Umbilical cord (tissue), 2 donors: ENCODE results near the gene CCL15. TPM values are rescaled to one million over a fixed set of nuclear protein-coding genes. Genes with fewer than 3 reads are reported as not detected.
"Not testable (repeated sequence)": the region's sequence is repeated elsewhere in the genome, so short reads cannot be mapped to it uniquely, and the experiment has no call there.

ENCODE experiments used
- DNase-seq: peaks from one replicate; pipeline ENCODE4 v3.0.0-alpha.2; 2015; ENCODE audit warnings: low spot score
- total RNA-seq: library from RNA; depleted of rRNA; stranded (reverse); fragments of >200 nt; gene quantifications from one replicate; pipeline ENCODE4 v1.2.3, GENCODE V29; 2014; ENCODE audit warnings: low replicate concordance; ENCODE audit not compliant: insufficient read depth

CCL15 gene, protein sequence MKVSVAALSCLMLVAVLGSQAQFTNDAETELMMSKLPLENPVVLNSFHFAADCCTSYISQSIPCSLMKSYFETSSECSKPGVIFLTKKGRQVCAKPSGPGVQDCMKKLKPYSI
- total RNA-seq = not detected

DNA sequence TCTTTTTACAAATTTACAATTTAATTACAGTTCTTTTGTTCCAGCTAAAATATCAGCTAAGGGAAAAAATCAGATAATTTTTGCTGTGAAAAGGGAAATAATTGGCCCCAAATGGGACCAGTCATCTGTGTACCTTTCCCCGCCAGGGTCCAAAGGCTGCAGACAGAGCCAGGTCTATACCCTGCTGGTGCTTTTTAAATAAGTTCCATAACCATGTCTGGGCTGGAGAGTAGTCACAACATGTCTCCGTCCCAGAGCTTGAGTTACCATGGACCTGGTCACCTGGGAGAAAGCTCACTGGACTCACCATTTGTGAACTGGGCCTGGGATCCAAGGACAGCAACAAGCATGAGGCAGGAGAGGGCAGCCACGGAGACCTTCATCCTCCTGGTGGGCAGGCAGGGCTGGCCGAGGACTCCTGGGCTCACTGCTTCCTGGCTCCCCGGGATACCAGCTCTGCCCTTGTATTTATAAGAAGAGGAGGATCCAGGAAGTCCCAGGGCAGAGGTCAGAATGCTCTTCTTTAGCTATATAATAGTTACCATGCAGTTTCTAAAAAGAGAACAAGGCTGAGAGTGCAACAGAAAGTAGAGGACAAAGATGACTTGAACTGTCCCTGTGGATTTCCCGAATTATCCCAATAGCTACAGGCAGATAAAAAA is at the start of gene CCL15:
CCL15 (minus strand) TSS at position 444 of the 662 bp plus-strand sequence; CDS start at position 383, 61 bp downstream.
- DNase-seq = no peak

DNA sequence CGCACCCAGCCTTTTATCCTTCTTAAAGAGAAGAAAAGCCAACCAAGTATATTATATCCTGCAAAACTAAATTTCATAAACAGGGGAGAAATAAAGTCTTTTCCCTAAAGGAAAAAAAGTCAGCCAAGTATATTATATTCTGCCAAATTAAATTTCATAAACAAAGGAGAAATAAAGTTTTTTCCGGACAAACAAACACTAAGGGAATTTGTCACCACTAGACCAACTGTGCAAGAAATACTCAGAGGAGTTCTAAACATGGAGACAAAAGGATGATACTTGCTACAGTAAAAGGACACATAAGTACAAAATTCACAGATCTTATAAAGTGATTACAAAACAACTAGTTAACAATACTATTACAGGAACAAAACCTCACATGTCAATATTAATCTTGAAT is 48.3 kb upstream of the CCL15 start:
- no peak for DNase-seq

DNA sequence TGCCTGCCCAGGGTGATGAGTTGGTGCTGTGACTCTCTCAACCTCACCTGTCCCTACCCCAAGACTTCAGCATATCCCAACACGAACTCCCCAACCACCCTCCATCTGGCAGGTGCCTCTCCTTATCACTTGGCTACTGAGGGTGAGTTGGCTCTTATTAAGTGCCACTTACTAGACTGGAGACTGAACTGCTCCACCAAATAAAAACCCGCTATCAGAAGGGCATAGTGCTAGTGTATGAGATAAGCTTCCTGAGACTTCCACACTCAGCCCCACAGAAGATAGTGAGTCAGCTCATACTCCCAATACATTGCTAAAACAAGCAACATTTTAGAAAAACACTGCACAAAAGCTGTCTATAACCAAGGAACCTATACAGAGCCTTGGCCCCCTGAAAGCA is 46.7 kb upstream of the CCL15 start:
- DNase-seq = no peak

DNA sequence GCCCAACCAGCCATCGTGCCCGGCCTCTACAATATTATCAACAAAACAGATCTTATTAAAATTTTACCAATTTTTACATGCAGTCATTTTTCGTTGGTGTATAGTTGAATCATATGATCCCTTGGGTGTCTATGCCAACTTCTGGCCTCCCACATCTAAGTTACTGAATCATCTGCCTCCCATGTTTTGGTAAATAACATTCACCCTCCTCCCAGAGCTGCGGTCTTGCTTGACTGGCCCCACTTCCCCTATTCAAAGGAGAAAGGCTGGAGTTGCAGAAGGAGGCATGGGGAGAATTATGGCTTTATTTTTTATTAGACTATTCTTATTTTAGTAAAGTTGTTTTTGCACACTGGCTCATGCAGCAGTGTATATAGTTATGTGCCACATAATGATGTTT is 34.9 kb upstream of the CCL15 start:
- DNase-seq = no peak

DNA sequence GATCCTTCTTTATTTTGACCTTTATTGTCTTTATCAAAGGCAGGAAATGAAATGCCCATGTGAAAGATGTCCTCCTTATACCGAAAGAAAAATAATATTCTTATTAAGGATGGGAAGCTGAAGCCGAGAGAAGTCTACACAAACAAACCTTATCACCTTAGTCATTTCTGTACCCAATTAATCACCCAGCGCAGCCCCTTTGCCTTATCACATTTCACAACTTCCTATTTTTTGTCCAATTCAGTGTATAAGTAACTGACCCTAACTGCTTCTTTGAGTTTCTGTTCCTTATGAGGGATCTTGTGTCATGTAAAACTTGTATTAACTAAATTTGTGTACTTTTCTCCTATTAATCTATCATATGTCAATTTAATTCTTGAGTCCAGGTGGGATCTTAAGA is 32.8 kb upstream of the CCL15 start:
- DNase-seq = no peak

DNA sequence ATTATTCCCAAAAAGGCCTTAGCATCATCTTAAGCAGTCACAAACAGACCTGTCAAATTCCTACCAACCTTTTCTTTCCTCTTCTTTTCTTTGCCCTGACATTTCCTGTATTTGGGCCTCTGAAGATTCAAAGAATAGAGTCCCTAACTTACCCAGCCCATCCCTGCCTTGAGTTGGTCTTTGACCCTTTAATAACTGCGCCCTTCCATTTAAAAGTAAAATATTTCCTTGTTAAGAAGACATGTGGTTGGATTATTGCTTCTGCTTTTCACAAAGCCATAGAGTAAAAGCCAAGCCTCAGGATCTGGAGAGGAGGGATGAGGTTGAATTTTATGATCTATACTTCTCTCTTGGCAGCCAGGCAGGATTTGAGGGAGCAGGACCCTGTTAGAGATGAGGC is 29.6 kb upstream of the CCL15 start:
- DNase-seq = no peak

DNA sequence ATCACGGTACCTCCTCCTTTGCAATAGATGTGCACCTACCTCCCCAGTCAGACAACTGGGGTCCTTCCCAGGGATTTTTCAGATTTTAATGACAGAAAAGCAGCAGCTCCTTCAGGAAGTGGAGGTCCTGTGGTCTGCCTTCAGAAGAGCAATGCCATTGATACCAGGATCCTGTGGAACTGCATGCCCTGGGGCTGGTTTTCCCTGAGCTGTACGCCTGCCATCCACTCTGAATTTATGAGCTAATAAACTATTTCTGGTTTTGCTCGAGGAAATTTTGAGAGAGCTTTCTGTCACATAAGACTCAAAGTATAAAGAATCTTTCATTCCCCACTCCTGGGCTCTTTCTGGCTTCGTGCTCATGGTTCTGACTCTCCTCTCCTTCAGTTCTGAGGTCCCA is 26.4 kb upstream of the CCL15 start:
- DNase-seq = no peak

DNA sequence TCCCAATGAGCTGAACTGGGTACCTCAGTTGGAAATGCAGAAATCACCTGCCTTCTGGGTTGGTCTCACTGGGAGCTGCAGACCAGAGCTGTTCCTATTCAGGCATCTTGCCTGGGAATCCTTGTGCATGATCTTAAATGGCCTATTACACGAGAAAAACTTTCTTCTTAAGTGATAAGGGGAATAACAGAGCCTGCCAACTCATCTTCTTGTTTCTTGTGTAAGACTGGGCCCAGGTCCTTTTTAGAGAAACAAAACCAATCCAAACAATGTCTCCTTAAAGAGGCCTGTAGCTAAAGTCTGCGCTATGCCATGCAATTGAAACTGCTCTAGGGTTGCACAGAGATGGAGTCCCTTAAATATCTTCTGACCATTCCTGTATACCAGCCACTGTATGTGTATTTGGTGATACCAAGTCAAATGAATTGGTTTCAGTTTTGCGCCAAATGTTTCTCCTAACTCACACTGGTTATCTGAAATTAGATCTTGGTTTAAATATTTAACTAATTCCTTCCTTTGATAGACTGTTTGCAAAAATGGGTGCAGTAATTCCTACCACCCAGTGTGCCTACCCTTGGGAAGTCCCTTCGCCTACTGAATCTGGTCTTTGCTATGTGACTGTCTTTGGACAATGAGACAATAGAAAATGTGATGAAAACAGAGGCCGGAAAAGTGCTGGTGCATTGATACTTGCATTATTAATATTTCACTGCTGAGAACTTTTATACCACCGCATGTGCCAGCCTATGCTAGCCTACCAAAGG is 22.9 kb upstream of the CCL15 start:
- peak; percentile 11 for DNase-seq

DNA sequence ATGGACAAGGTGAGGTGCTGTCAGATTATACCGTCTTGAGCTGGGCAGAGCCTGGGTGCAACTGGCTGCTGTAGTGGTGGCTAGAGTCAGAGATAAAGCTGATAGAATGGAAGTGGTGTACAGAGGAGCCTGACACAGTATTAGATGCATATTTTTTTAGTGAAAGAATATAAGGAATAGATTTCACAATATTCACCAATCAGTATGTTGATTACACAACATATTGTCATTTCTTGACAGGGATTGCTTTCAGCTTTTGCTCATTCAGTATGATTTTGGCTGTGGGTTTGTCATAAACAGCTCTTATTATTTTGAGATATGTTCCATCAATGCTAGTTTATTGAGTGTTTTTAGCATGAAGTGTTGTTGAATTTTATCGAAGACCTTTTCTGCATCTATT is 18.1 kb upstream of the CCL15 start:
- DNase-seq = no peak

DNA sequence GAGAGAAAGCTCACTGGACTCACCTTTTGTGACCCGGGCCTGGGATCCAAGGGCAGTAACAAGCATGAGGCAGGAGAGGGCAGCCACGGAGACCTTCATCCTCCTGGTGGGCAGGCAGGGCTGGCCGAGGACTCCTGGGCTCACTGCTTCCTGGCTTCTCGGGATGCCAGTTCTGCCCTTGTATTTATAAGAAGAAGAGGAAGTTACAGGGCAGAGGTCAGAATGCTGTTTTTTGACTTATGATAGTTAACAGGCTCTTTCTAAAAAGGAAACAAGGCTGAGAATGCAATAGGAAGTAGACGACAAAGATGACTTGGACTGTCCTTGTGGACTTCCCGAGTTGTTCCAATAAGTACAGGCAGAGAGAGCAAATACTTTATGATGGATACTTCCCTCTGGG is 16.4 kb upstream of the CCL15 start, which contains the start of gene CCL23:
CCL23 (minus strand) TSS at position 174 of the 400 bp plus-strand sequence; CDS start at position 99, 75 bp downstream.
- no peak for DNase-seq

DNA sequence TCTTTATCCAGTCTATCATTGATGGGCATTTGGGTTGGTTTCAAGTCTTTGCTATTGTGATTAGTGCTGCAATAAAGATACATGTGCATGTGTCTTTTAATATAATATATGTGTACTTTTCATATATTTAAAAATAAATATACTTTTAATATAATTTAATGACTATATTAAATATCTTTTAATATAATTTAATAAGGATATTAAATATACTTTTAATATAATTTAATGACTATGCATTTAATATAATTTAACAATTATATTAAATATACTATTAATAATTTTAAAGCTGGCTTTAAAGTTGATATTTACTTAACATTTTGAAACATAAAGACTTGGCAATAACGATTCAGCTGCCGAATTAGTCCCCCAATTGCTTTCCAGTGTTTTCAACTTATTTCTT is 15.2 kb upstream of the CCL15 start:
- DNase-seq = no peak

DNA sequence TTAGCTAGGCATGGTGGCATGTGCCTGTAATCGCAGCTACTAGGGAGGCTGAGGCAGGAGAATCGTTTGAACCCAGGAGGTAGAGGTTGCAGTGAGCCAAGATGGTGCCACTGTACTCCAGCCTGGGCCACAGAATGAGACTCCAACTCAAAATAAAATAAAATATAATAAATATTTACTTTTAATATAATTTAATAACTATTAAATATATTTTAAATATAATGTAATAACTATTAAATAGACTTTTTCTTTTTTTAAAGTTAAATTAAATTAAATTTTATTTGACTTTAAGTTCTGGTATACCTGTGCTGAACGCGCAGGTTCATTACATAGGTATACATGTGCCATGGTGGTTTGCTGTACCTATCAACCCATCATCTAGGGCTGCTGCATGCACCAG is 14.5 kb upstream of the CCL15 start:
- not testable (repeated sequence) for DNase-seq

DNA sequence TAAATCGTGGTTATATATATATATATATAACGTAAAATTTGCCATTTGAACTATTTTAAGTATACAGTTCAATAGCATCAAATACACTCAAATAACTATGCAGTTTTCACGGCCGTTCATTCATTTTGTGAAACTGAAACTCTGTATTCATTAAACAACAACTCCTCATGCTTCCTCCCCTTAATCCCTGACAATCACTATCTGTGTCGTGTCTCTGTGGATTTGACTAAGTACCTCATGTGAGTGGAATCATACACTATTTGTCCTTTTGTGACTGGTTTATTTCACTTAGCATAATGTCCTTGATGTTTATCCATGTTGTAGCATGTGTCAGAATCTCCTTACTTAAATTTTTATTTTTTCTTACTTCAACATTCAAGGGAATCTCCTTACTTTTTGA is 13.6 kb upstream of the CCL15 start:
- no peak for DNase-seq

DNA sequence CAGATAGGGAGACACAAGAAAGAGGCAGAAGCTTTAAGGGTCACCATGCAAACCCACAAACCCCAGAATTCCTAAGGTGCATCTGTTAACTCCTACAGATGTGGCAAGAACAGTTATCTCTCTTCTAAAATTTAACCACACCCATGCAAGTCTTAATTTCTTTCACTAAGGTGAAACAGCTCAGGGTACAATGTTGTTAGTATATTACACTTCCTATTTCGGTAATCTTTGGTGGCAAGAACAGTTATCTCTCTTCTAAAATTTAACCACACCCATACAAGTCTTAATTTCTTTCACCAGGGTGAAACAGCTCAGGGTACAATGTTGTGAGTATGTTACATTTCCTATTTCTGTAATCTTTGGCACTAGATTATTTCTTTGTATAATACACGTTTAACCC is 9.8 kb upstream of the CCL15 start:
- DNase-seq = no peak

DNA sequence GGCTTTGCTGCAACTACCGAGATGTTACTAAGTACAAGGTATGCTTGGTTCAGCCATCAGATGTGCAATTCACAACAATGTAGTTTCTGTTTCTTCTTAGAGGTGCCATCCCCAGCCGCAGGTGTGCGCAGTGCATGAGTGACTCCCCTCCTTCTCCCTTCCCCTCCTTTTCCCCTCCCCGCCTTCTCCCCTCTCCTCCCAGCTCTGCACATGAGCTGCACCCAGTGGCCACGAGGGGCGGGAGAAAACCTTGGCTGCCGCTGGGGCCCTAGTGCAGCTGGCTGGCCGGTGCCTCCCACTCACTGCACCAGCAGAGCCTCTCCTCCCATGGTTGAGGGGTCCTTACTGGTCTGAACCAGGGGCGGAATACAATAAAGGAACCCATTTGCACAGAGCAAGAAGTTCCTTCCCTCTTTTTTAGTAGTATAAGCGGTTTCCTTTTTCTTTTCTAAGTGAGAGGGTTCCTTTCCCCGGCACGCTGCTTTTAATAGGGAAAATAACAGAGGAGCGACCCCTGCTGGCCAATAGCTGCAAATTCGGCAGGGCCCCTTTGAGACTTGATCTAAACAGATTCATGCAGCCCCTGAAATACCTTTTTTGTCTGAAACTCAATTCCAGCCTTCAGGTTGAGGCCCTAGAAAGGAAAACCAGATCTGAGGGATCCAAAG is 7.8 kb upstream of the CCL15 start:
- no peak for DNase-seq

DNA sequence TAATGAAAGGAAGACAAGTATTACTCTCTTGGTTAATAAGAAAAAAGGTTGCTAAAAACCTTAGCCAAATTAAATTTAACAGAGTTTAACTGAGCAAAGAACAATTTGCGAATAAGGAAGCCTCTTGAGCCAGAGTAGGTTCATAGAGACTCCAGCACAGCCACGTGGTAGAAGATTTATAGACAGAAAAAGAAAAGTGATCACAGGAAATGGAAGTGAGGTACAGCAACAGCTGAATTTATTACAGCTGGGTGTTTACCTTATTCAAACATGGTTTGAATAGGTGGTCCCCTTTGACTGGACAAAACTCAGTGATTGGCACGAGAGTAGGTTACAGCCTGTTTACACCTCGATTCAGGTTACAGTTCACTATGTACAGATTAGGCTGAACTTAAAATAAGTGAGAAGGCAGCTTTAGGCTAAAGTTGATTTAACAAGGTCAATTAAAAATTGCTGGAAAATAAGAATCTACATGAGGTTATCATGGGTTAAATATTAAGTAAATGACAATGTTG is 3.3 kb upstream of the CCL15 start:
- no peak for DNase-seq

DNA sequence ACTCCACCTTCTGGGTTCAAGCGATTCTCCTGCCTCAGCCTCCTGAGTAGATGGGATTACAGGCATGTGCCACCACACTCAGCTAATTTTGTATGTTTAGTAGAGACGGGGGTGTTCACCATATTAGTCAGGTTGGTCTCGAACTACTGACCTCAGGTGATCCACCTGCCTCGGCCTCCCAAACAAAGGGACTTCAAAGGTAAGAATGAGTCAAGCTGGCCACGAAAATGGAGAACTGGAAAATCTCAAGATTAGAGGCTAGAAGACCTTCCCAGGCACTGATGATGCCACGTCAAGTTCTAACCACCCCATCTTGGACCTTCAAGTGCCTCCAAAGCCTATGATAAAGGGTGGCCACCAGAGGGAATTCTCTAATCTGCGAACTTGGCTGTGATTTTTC is 1.3 kb upstream of the CCL15 start:
- DNase-seq = no peak

DNA sequence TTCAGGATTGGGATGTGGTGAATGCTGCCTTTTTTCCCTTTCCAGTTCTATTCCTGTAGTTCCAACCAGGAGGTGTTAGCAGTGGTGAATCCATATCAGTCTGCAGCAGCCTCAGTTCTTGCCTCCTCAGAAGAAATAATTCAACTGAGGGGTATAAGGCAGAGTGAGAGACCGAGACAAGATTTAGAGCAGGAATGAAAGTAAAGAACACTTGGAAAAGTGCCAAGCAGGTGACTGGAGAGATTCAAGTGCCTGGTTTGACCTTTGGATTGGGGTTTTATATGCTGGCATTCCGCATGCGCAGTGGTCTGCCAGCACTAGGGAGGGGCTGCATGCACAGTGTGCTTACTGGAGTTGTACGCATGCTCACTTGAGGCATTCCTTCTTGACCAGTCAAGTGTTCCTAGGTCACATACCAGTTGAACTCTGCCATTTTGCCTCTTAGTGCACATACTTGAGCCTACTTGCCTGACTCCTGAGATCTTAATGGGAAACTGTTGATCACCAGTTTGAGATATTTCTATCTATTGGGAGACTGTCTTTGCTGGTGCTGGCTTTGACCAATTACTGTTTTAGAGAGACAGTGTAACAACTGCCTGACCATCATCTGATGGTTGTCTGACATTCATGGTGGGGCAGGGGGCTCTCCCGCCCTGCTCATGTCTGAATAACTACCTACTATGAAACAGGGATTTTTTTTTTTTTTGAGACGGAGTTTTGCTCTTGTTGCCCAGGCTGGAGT is 680 bp upstream of the CCL15 start:
- DNase-seq = no peak

DNA sequence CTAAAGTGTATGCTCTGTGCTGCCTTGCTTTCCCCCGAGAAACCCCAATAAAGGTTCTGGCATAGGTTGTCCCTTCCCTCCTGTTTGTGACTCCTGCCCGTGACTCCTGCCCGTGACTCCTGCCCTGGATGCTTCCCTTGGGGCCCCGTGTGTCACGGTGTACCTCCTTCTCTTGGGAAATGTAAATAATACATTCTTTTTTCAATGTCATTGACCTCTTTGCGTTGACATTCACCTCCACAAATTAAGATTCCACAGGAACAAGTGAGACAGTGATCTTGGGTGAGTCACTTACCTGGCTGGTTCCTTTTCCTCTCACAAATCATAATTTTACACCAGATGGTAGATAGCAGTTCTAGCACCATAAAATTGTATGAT is 632 bp downstream of the CCL15 start:
- DNase-seq = no peak

DNA sequence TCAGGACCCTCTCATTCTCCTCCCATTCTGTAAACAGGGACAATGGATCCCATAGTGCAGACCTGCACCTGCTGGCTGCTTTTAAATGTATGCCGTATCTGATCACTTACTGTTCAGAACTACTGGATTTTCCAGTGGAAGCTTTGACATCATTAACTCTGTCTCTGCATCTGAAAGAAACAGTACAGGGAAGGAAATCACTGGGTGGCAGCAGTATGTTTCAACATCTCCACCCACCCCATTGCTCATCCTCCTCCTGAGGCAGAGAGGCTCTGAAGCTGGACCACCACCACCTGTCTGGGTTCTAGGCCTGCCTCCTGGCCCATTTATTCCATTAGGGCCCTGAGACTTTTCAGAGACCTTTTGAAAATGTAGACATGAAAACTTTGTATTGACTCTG is 2.6 kb downstream of the CCL15 start:
- no peak for DNase-seq

DNA sequence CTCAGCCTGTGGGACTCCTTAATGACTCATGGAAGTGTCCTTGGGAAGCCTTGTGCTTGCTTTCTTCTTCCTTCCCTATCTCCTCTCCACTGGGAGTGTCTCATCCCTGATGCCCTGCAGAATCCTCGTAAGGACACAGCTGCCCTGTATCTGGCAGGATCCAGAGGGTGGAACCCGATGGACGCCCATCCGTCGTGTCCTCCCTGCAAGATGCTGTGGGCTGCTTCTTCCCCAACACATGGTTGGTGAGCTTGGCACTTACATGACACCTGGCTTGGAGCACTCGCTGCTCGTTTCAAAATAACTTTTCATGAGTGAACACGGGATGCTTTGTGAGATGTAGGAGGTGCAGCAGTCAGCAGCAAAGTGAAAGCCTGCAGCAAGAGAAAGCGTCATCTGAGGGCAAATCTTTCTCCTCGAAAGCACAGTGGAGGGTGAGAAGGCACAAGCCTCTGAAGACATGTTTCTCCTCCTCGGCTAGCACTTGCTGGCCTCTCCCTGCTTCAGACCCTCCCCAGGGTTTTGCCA is 3.3 kb downstream of the CCL15 start:
- no peak for DNase-seq
